Measurements from ENCODE around the gene ARHGAP26. TPM values are rescaled to one million over a fixed set of nuclear protein-coding genes. Genes with fewer than 3 reads are reported as not detected.

ARHGAP26 gene
- total RNA-seq, 1 experiment from 2014 or later = 39.8 TPM

DNA sequence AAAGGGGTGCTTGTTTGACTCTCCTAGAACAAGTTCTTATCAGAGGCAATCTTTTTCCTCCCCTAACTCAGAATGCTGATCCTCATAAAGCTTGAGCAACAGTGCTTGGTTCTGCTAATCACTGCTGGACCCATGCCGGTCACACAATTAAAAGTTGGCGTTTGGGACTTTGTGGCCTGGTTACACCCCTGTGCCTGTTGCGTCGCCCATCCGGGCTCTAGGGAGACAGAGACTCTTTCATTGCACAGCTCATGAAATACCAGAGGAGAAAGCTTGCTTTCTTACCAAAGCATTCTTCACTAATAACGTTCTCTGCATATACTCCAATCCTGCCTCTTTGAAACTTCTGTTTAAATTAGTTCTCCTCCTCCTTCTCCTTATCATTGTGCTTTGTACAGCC lies 332.2 kb downstream of the ARHGAP26 start:
- H3K4me1 ChIP-seq (ENCODE audit: low read length) = peaks cover 62% of the 10 kb centered on the region
- H4K20me1 ChIP-seq (ENCODE audit: insufficient read depth, low read depth, low read length) = no peaks in the 10 kb centered on the region
- no peak for DNase-seq
- no peaks in the 10 kb centered on the region for H3K9me2 ChIP-seq (replicated peaks; ENCODE audit: insufficient read depth, low read length)
- H3K27ac ChIP-seq (ENCODE audit: low read length) = peak overlapping the region; percentile 41; the same call in 1 of the 2 replicates
- no peak overlapping the region for H3K4me2 ChIP-seq (ENCODE audit: low read depth, low read length, poor library complexity, severe bottlenecking)
- H3K4me3 ChIP-seq (ENCODE audit: low read length) = no peak overlapping the region
- peak overlapping the region; percentile 41; the same call in 1 of the 2 replicates for H2AFZ ChIP-seq (ENCODE audit: low read length)
- no peaks in the 10 kb centered on the region for H3K9me3 ChIP-seq (ENCODE audit: low read length)
- H3K79me2 ChIP-seq (ENCODE audit: low read length) = no peaks in the 10 kb centered on the region
- H3K9ac ChIP-seq (ENCODE audit: low read length) = no peak overlapping the region
- H3K36me3 ChIP-seq (ENCODE audit: insufficient read depth, low read length) = no peaks in the 10 kb centered on the region
- no peaks in the 10 kb centered on the region for H3K27me3 ChIP-seq (ENCODE audit: low read length)

- Histone ChIP-seq H3K36me3 (ENCODE audit: insufficient read depth, low read length) (no peaks in the 10 kb centered on the region), H4K20me1 (ENCODE audit: insufficient read depth, low read depth, low read length) (no peaks in the 10 kb centered on the region), H3K4me1 (ENCODE audit: low read length) (peaks cover 68% of the 10 kb centered on the region), H3K27me3 (ENCODE audit: low read length) (no peaks in the 10 kb centered on the region), H2AFZ (ENCODE audit: low read length) (peak overlapping the region; percentile 52), H3K9me3 (ENCODE audit: low read length) (no peaks in the 10 kb centered on the region), H3K79me2 (ENCODE audit: low read length) (no peaks in the 10 kb centered on the region), H3K27ac (ENCODE audit: low read length) (peak overlapping the region; percentile 84), H3K9ac (ENCODE audit: low read length) (peak overlapping the region; percentile 49), H3K4me3 (ENCODE audit: low read length) (no peak overlapping the region), H3K9me2 (replicated peaks; ENCODE audit: insufficient read depth, low read length) (no peaks in the 10 kb centered on the region), H3K4me2 (ENCODE audit: low read depth, low read length, poor library complexity, severe bottlenecking) (peak overlapping the region; percentile 60)
- DNase-seq = peak; percentile 68
Measured at GRCh38 chr5:143105216-143105905, 335.2 kb downstream of the ARHGAP26 start.

DNA sequence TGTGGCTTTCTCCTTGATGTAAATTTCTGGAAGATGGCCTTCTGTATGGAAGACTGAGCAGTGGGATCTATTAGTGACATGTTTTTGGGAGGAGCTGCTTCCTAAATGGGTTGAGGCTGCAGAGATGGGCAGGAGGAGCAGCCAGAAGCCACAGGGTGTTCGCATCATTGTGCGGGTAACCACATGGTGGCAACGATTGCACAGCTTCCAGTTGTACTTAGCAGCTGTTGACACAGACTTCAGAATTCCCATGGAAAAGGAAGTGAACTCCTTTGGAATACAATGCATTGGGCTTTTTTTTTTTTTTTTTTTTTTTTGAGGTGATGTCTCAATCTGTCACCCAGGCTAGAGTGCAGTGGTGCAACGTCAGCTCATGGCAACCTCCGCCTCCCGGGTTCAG lies 336.0 kb downstream of the ARHGAP26 start:
- H3K9me3 ChIP-seq (ENCODE audit: low read length) = no peaks in the 10 kb centered on the region
- no peaks in the 10 kb centered on the region for H3K79me2 ChIP-seq (ENCODE audit: low read length)
- peak overlapping the region; percentile 60 for H3K4me2 ChIP-seq (ENCODE audit: low read depth, low read length, poor library complexity, severe bottlenecking)
- peak; percentile 63 for DNase-seq
- H3K27me3 ChIP-seq (ENCODE audit: low read length) = no peaks in the 10 kb centered on the region
- H4K20me1 ChIP-seq (ENCODE audit: insufficient read depth, low read depth, low read length) = no peaks in the 10 kb centered on the region
- H3K27ac ChIP-seq (ENCODE audit: low read length) = peak overlapping the region; percentile 84
- H3K9me2 ChIP-seq (replicated peaks; ENCODE audit: insufficient read depth, low read length) = no peaks in the 10 kb centered on the region
- H3K4me3 ChIP-seq (ENCODE audit: low read length) = no peak overlapping the region
- peaks cover 72% of the 10 kb centered on the region for H3K4me1 ChIP-seq (ENCODE audit: low read length)
- peak overlapping the region; percentile 49 for H3K9ac ChIP-seq (ENCODE audit: low read length)
- H3K36me3 ChIP-seq (ENCODE audit: insufficient read depth, low read length) = no peaks in the 10 kb centered on the region
- H2AFZ ChIP-seq (ENCODE audit: low read length) = peak overlapping the region; percentile 52

DNA sequence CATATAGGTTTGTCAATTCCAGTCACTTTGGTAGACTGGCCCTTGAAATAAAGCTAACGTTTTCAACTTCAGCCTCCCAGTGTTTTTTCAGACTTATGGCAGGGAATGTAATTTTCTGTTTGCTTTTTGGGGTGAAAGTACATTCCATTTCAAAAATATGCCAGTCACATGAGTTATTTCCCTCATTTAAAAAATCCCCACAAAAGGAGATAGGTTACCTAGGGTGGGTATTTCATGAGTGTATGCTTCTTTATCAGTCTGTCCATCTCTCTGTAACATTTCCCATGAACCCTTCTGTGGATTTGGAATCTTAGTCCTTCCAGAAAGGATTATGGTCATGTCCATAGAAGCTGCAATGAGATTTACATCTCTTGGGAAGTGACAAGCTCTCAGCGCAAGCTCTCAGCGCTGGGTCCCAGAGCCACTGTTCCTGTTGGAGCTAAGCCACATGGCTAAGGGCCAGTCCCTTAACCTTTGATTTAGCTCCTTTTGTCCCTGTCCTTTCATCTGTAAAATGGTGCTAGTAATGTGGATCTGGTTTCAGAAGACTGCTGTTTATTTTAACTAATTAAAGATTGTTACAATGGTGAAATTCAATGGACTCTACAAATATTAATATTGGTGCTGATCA lies 338.4 kb downstream of the ARHGAP26 start:
- Histone ChIP-seq H3K27ac (ENCODE audit: low read length) (peak overlapping the region; percentile 73), H4K20me1 (ENCODE audit: insufficient read depth, low read depth, low read length) (no peaks in the 10 kb centered on the region), H3K9me2 (replicated peaks; ENCODE audit: insufficient read depth, low read length) (no peaks in the 10 kb centered on the region), H3K27me3 (ENCODE audit: low read length) (no peaks in the 10 kb centered on the region), H3K36me3 (ENCODE audit: insufficient read depth, low read length) (no peaks in the 10 kb centered on the region), H3K9ac (ENCODE audit: low read length) (no peak overlapping the region), H3K4me3 (ENCODE audit: low read length) (no peak overlapping the region), H2AFZ (ENCODE audit: low read length) (no peak overlapping the region), H3K9me3 (ENCODE audit: low read length) (no peaks in the 10 kb centered on the region), H3K4me2 (ENCODE audit: low read depth, low read length, poor library complexity, severe bottlenecking) (no peak overlapping the region), H3K4me1 (ENCODE audit: low read length) (peaks cover 84% of the 10 kb centered on the region), H3K79me2 (ENCODE audit: low read length) (no peaks in the 10 kb centered on the region)
- peak; percentile 40 for DNase-seq

- peak overlapping the region; percentile 46; the same call in 1 of the 2 replicates for H2AFZ ChIP-seq (ENCODE audit: low read length)
- DNase-seq = peak; percentile 42
- H3K79me2 ChIP-seq (ENCODE audit: low read length) = no peaks in the 10 kb centered on the region
- H3K27ac ChIP-seq (ENCODE audit: low read length) = peak overlapping the region; percentile 98
- peak overlapping the region; percentile 33 for H3K9ac ChIP-seq (ENCODE audit: low read length)
- H3K9me2 ChIP-seq (replicated peaks; ENCODE audit: insufficient read depth, low read length) = no peaks in the 10 kb centered on the region
- no peak overlapping the region for H3K4me2 ChIP-seq (ENCODE audit: low read depth, low read length, poor library complexity, severe bottlenecking)
- no peaks in the 10 kb centered on the region for H3K27me3 ChIP-seq (ENCODE audit: low read length)
- no peaks in the 10 kb centered on the region for H4K20me1 ChIP-seq (ENCODE audit: insufficient read depth, low read depth, low read length)
- no peaks in the 10 kb centered on the region for H3K9me3 ChIP-seq (ENCODE audit: low read length)
- peaks cover 94% of the 10 kb centered on the region for H3K4me1 ChIP-seq (ENCODE audit: low read length)
- H3K4me3 ChIP-seq (ENCODE audit: low read length) = no peak overlapping the region
- no peaks in the 10 kb centered on the region for H3K36me3 ChIP-seq (ENCODE audit: insufficient read depth, low read length)
Measured at GRCh38 chr5:143110591-143110990, 340.4 kb downstream of the ARHGAP26 start.

- no peaks in the 10 kb centered on the region for H3K9me3 ChIP-seq (ENCODE audit: low read length)
- no peaks in the 10 kb centered on the region for H3K9me2 ChIP-seq (replicated peaks; ENCODE audit: insufficient read depth, low read length)
- H2AFZ ChIP-seq (ENCODE audit: low read length) = no peak overlapping the region
- no peak overlapping the region for H3K4me3 ChIP-seq (ENCODE audit: low read length)
- no peaks in the 10 kb centered on the region for H3K79me2 ChIP-seq (ENCODE audit: low read length)
- H3K4me1 ChIP-seq (ENCODE audit: low read length) = peaks cover 94% of the 10 kb centered on the region
- no peaks in the 10 kb centered on the region for H4K20me1 ChIP-seq (ENCODE audit: insufficient read depth, low read depth, low read length)
- DNase-seq = peak; percentile 39
- H3K4me2 ChIP-seq (ENCODE audit: low read depth, low read length, poor library complexity, severe bottlenecking) = peak overlapping the region; percentile 8
- H3K36me3 ChIP-seq (ENCODE audit: insufficient read depth, low read length) = no peaks in the 10 kb centered on the region
- no peaks in the 10 kb centered on the region for H3K27me3 ChIP-seq (ENCODE audit: low read length)
- H3K9ac ChIP-seq (ENCODE audit: low read length) = no peak overlapping the region; the same call in 1 of the 2 replicates
- peak overlapping the region; percentile 98 for H3K27ac ChIP-seq (ENCODE audit: low read length)
Measured at GRCh38 chr5:143111799-143112198, 341.6 kb downstream of the ARHGAP26 start.

- peak overlapping the region; percentile 35 for H3K4me3 ChIP-seq (ENCODE audit: low read length)
- no peaks in the 10 kb centered on the region for H3K79me2 ChIP-seq (ENCODE audit: low read length)
- H4K20me1 ChIP-seq (ENCODE audit: insufficient read depth, low read depth, low read length) = no peaks in the 10 kb centered on the region
- H3K9me3 ChIP-seq (ENCODE audit: low read length) = no peaks in the 10 kb centered on the region
- H3K4me2 ChIP-seq (ENCODE audit: low read depth, low read length, poor library complexity, severe bottlenecking) = peak overlapping the region; percentile 64
- peak overlapping the region; percentile 98 for H3K27ac ChIP-seq (ENCODE audit: low read length)
- no peaks in the 10 kb centered on the region for H3K36me3 ChIP-seq (ENCODE audit: insufficient read depth, low read length)
- peaks cover 94% of the 10 kb centered on the region for H3K4me1 ChIP-seq (ENCODE audit: low read length)
- peak overlapping the region; percentile 71 for H3K9ac ChIP-seq (ENCODE audit: low read length)
- H3K27me3 ChIP-seq (ENCODE audit: low read length) = no peaks in the 10 kb centered on the region
- no peaks in the 10 kb centered on the region for H3K9me2 ChIP-seq (replicated peaks; ENCODE audit: insufficient read depth, low read length)
- H2AFZ ChIP-seq (ENCODE audit: low read length) = peak overlapping the region; percentile 38
- DNase-seq = peak; percentile 85
Measured at GRCh38 chr5:143113461-143113860, 343.3 kb downstream of the ARHGAP26 start.

GRCh38 chr5:143114481-143114880 lies 344.3 kb downstream of the ARHGAP26 start:
- Histone ChIP-seq H3K9me2 (replicated peaks; ENCODE audit: insufficient read depth, low read length) (no peaks in the 10 kb centered on the region), H3K4me2 (ENCODE audit: low read depth, low read length, poor library complexity, severe bottlenecking) (peak overlapping the region; percentile 64), H3K9ac (ENCODE audit: low read length) (peak overlapping the region; percentile 71), H3K79me2 (ENCODE audit: low read length) (no peaks in the 10 kb centered on the region), H3K9me3 (ENCODE audit: low read length) (no peaks in the 10 kb centered on the region), H3K4me3 (ENCODE audit: low read length) (no peak overlapping the region), H3K4me1 (ENCODE audit: low read length) (peaks cover 97% of the 10 kb centered on the region), H3K27ac (ENCODE audit: low read length) (peak overlapping the region; percentile 98), H3K27me3 (ENCODE audit: low read length) (no peaks in the 10 kb centered on the region), H3K36me3 (ENCODE audit: insufficient read depth, low read length) (no peaks in the 10 kb centered on the region), H4K20me1 (ENCODE audit: insufficient read depth, low read depth, low read length) (no peaks in the 10 kb centered on the region), H2AFZ (ENCODE audit: low read length) (peak overlapping the region; percentile 38)
- DNase-seq = peak; percentile 52

Data from Karpas-422 (cell line).